Fibroblast of lung (primary cell): ENCODE measurements around the gene ICAM3. TPM values are rescaled to one million over a fixed set of nuclear protein-coding genes. Genes with fewer than 3 reads are reported as not detected.

ENCODE experiments used
- DNase-seq, 2 donors: peaks; one replicate each; pipeline versions ENCODE4 v3.0.0 to v3.0.0-alpha.2; 2010; ENCODE audit warnings: low read depth in 2 of 2
- H2AFZ ChIP-seq: 2 replicates; pipeline ENCODE4 v1.5.1; 2012; ENCODE audit warnings: low read length, control low read depth, inconsistent platforms
- H3K27ac ChIP-seq: 2 replicates; pipeline ENCODE4 v1.5.1; 2011; ENCODE audit warnings: low read length, control low read depth; ENCODE audit not compliant: insufficient read depth
- H3K27me3 ChIP-seq: 2 replicates; pipeline ENCODE4 v1.5.1; 2011; ENCODE audit warnings: mild to moderate bottlenecking, low read length; ENCODE audit not compliant: control insufficient read depth, insufficient read depth
- H3K36me3 ChIP-seq: 2 replicates; pipeline ENCODE4 v1.5.1; 2011; ENCODE audit warnings: low read length; ENCODE audit not compliant: control insufficient read depth, insufficient read depth
- H3K4me1 ChIP-seq: 2 replicates; pipeline ENCODE4 v1.5.1; 2011; ENCODE audit warnings: low read length; ENCODE audit not compliant: control insufficient read depth, insufficient read depth; ENCODE audit errors: extremely low read depth
- H3K4me2 ChIP-seq: 2 replicates; pipeline ENCODE4 v1.5.1; 2011; ENCODE audit warnings: low read length, control low read depth; ENCODE audit not compliant: insufficient read depth; ENCODE audit errors: extremely low read depth
- H3K4me3 ChIP-seq, 4 experiments: fragments of 200-600 bp in 1 of 4; sonication (generic) in 1 of 4; replicated peaks in 1 of 4; 2 replicates each; pipeline ENCODE4 v1.5.1; 2011 to 2016; ENCODE audit warnings: low read length in 4 of 4, low read depth in 3 of 4, mild to moderate bottlenecking in 3 of 4, control low read depth in 2 of 4, inconsistent platforms in 1 of 4, mixed read lengths in 1 of 4; ENCODE audit not compliant: insufficient read depth in 1 of 4; ENCODE audit errors: control extremely low read depth in 1 of 4
- H3K79me2 ChIP-seq: 2 replicates; pipeline ENCODE4 v1.5.1; 2012; ENCODE audit warnings: mild to moderate bottlenecking, low read length, inconsistent platforms; ENCODE audit not compliant: control insufficient read depth, insufficient read depth
- H3K9ac ChIP-seq: 2 replicates; pipeline ENCODE4 v1.5.1; 2011; ENCODE audit warnings: mild to moderate bottlenecking, low read length, control low read depth; ENCODE audit not compliant: insufficient read depth
- H3K9me3 ChIP-seq: 2 replicates; pipeline ENCODE4 v1.5.1; 2012; ENCODE audit warnings: low read depth, low read length; ENCODE audit not compliant: control insufficient read depth, insufficient read depth
- H4K20me1 ChIP-seq: 2 replicates; pipeline ENCODE4 v1.5.1; 2011; ENCODE audit warnings: low read length; ENCODE audit not compliant: control insufficient read depth, insufficient read depth; ENCODE audit errors: extremely low read depth
- EZH2 ChIP-seq: IDR thresholded peaks from 2 replicates; pipeline ENCODE4 v1.5.1; 2012; ENCODE audit warnings: low read length, control low read depth, mild to moderate bottlenecking; ENCODE audit errors: missing control alignments
- polyA plus RNA-seq, 2 donors: library from polyadenylated mRNA; depleted of rRNA in 1 of 2; stranded (reverse) in 1 of 2; unstranded in 1 of 2; fragments of >200 nt; gene quantifications; 2 replicates each; pipeline ENCODE4 v1.2.1, GENCODE V29; 2011 to 2012; ENCODE audit warnings: missing spikeins in 1 of 2
- total RNA-seq: library from RNA; depleted of rRNA; stranded (reverse); fragments of >200 nt; gene quantifications from 2 replicates; pipeline ENCODE4 v1.2.1, GENCODE V29; 2014
- TF ChIP-seq, protein P1 (sequence below), 2 donors: IDR thresholded peaks in 1 of 2; conservative IDR thresholded peaks in 1 of 2; 1 replicate in 1 of 2; 2 replicates in 1 of 2; pipeline ENCODE4 v1.5.1; 2011 to 2012; ENCODE audit warnings: low read length in 2 of 2, control low read depth in 1 of 2, inconsistent platforms in 1 of 2, low read depth in 1 of 2, mild to moderate bottlenecking in 1 of 2

Gene ICAM3
- total and polyA plus RNA-seq, 2 donors (not counting 1 experiment from before 2014, with no cell fraction given): 4.3 to 4.5 TPM

- TF ChIP-seq, protein P1, sequence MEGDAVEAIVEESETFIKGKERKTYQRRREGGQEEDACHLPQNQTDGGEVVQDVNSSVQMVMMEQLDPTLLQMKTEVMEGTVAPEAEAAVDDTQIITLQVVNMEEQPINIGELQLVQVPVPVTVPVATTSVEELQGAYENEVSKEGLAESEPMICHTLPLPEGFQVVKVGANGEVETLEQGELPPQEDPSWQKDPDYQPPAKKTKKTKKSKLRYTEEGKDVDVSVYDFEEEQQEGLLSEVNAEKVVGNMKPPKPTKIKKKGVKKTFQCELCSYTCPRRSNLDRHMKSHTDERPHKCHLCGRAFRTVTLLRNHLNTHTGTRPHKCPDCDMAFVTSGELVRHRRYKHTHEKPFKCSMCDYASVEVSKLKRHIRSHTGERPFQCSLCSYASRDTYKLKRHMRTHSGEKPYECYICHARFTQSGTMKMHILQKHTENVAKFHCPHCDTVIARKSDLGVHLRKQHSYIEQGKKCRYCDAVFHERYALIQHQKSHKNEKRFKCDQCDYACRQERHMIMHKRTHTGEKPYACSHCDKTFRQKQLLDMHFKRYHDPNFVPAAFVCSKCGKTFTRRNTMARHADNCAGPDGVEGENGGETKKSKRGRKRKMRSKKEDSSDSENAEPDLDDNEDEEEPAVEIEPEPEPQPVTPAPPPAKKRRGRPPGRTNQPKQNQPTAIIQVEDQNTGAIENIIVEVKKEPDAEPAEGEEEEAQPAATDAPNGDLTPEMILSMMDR (conservative IDR thresholded peaks at IDR 0.05 in 1 of 2, IDR thresholded peaks at IDR 0.05 in 1 of 2; ENCODE audit: low read depth in 1 of 2, low read length in 2 of 2): no peak
- no peak for TF ChIP-seq EZH2
- Histone ChIP-seq H3K27me3 (no peaks in the 10 kb centered on the region), H4K20me1 (no peaks in the 10 kb centered on the region), H3K4me1 (no peaks in the 10 kb centered on the region), H2AFZ (no peak overlapping the region), H3K79me2 (no peaks in the 10 kb centered on the region), H3K9ac (no peak overlapping the region), H3K4me3 (no peak overlapping the region), H3K36me3 (peaks cover 30% of the 10 kb centered on the region), H3K4me2 (no peak overlapping the region), H3K9me3 (no peaks in the 10 kb centered on the region), H3K27ac (no peak overlapping the region)
- DNase-seq: no peak
Measured at GRCh38 chr19:10362259-10362658, 22.8 kb upstream of the ICAM3 start.

DNA sequence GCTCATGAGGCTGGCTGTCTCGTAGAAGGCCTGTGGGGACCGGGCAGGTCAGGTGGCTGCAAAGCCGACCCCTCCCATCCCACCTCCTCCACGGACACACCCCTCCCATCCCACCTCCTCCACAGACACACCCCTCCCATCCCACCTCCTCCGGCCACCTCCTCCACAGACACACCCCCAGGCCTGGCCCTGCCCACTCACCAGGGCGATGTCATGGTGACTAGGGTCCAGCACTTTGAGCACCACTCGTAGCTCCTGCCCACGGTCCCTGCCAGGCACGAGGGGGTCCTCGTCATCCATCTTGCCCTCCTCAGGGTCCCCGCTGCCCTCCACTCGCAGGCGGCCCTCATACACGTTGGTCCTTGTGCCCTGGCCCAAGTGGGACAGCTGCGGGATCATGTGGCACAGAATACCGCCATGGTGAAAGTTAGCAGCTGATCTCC lies 22.2 kb upstream of the ICAM3 start:
- no peak overlapping the region for H3K27ac ChIP-seq
- H3K4me1 ChIP-seq: no peaks in the 10 kb centered on the region
- H3K4me3 ChIP-seq: no peak overlapping the region
- H3K36me3 ChIP-seq: peaks cover 30% of the 10 kb centered on the region
- TF ChIP-seq EZH2: no peak
- TF ChIP-seq, protein P1 (conservative IDR thresholded peaks at IDR 0.05 in 1 of 2, IDR thresholded peaks at IDR 0.05 in 1 of 2; ENCODE audit: low read depth in 1 of 2, low read length in 2 of 2): no peak
- H3K4me2 ChIP-seq: no peak overlapping the region
- no peaks in the 10 kb centered on the region for H3K9me3 ChIP-seq
- no peaks in the 10 kb centered on the region for H3K27me3 ChIP-seq
- H3K79me2 ChIP-seq: no peaks in the 10 kb centered on the region
- no peak overlapping the region for H3K9ac ChIP-seq
- no peak for DNase-seq
- no peaks in the 10 kb centered on the region for H4K20me1 ChIP-seq
- H2AFZ ChIP-seq: no peak overlapping the region

DNA sequence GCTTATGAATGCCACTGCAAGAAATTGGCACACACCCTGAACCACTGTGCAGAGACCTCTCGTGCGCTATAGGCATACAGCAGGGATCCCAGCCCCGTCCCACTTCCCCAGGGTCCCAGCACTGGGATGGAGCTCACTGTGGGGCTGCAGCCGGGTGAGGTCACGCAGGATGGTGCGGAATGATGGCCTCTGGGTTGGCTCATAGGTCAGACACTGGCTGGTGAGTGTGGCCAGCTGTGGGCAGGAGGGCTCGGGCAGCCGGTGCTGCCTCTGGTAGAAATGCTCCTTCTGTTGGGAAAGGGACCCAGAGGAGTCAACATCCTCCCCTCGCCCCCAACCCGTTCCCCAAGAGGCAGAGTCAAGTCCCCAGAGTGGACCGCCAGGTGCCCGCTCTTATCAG lies 17.0 kb upstream of the ICAM3 start:
- Histone ChIP-seq H4K20me1 (no peaks in the 10 kb centered on the region), H3K36me3 (peaks cover 23% of the 10 kb centered on the region), H2AFZ (no peak overlapping the region), H3K27ac (no peak overlapping the region), H3K9me3 (no peaks in the 10 kb centered on the region), H3K79me2 (no peaks in the 10 kb centered on the region), H3K4me2 (no peak overlapping the region), H3K27me3 (no peaks in the 10 kb centered on the region), H3K4me1 (no peaks in the 10 kb centered on the region), H3K9ac (no peak overlapping the region), H3K4me3 (no peak overlapping the region)
- TF ChIP-seq, protein P1 (conservative IDR thresholded peaks at IDR 0.05 in 1 of 2, IDR thresholded peaks at IDR 0.05 in 1 of 2; ENCODE audit: low read depth in 1 of 2, low read length in 2 of 2): no peak
- TF ChIP-seq EZH2: no peak
- DNase-seq: no peak
